Measurements from ENCODE around the gene CNOT6L.

DNA sequence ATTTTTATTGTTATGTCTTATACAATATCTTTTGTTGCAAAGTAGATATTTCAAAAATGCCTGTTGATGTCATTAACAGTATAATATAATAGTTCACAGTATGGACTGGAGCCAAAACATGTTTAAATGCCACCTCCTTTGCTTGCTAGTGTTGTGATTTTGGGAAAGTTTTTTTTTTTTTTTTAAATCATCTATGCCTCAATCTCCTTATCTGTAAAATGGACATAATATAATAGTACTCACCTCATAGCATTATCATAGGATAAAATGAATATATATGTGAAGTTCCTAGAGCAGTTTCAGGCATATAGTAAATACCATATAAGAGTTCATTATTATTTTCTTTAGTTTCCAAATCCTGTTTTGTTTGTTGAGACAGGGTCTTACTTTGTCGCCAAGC lies 25.2 kb upstream of the CNOT6L start:
- TF ChIP-seq, protein P1, sequence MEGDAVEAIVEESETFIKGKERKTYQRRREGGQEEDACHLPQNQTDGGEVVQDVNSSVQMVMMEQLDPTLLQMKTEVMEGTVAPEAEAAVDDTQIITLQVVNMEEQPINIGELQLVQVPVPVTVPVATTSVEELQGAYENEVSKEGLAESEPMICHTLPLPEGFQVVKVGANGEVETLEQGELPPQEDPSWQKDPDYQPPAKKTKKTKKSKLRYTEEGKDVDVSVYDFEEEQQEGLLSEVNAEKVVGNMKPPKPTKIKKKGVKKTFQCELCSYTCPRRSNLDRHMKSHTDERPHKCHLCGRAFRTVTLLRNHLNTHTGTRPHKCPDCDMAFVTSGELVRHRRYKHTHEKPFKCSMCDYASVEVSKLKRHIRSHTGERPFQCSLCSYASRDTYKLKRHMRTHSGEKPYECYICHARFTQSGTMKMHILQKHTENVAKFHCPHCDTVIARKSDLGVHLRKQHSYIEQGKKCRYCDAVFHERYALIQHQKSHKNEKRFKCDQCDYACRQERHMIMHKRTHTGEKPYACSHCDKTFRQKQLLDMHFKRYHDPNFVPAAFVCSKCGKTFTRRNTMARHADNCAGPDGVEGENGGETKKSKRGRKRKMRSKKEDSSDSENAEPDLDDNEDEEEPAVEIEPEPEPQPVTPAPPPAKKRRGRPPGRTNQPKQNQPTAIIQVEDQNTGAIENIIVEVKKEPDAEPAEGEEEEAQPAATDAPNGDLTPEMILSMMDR (IDR thresholded peaks at IDR 0.05 in 2 of 3, conservative IDR thresholded peaks at IDR 0.05 in 1 of 3; ENCODE audit: borderline replicate concordance in 1 of 3, insufficient read depth in 1 of 3, low read depth in 2 of 3, low read length in 2 of 3), result no peak
- TF ChIP-seq, protein P2, sequence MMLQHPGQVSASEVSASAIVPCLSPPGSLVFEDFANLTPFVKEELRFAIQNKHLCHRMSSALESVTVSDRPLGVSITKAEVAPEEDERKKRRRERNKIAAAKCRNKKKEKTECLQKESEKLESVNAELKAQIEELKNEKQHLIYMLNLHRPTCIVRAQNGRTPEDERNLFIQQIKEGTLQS (IDR thresholded peaks at IDR 0.05), result no peak
- TF ChIP-seq EZH2phosphoT487 (IDR thresholded peaks at IDR 0.05; ENCODE audit: borderline replicate concordance) (no peak), ELF1 (IDR thresholded peaks at IDR 0.05; ENCODE audit: borderline replicate concordance, low read depth) (no peak), JUND (IDR thresholded peaks at IDR 0.05) (no peak), POLR2A (IDR thresholded peaks at IDR 0.05; ENCODE audit: borderline replicate concordance, extremely low read depth, insufficient read depth, insufficient read length) (no peak), POLR2AphosphoS5 (IDR thresholded peaks at IDR 0.05; ENCODE audit: low read depth, low read length) (no peak), TCF7L2 (IDR thresholded peaks at IDR 0.05; ENCODE audit: borderline replicate concordance, extremely low read depth, insufficient read depth, insufficient read length) (no peak), SP1 (IDR thresholded peaks at IDR 0.05; ENCODE audit: low read depth) (no peak), EGR1 (IDR thresholded peaks at IDR 0.05; ENCODE audit: low read depth) (no peak)
- TF ChIP-seq, protein P3, sequence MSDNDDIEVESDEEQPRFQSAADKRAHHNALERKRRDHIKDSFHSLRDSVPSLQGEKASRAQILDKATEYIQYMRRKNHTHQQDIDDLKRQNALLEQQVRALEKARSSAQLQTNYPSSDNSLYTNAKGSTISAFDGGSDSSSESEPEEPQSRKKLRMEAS (IDR thresholded peaks at IDR 0.05), result no peak

All from HCT116 (cell line).